NCI-H128 (cell line): Measurements from ENCODE around the gene OSM.
"Not testable (repeated sequence)": the region's sequence is repeated elsewhere in the genome, so short reads cannot be mapped to it uniquely, and the experiment has no call there.

Experiments
- DNase-seq: peaks from one replicate; lab custom pipeline; 2025; ENCODE audit not compliant: unreplicated experiment; lab: John Stamatoyannopoulos, UW

Gene OSM

DNA sequence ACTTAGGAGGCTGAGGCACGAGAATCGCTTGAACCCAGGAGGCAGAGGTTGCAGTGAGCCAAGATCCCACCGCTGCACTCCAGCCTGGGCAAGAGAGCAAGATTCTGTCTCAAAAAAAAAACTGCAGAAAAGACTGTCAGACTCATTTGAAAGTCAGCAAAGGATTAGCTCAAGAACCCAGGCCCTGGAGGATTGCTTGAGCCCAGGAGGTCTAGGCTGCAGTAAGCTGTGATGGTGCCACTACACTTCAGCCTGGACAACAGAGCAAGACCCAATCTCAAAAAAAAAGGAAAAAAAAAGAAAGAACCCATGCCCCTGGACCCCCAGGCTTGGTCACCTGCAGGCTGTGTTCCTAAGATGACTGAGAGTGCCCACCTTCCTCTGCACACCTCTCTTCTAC is 36.3 kb downstream of the OSM start:
- no peak for DNase-seq

DNA sequence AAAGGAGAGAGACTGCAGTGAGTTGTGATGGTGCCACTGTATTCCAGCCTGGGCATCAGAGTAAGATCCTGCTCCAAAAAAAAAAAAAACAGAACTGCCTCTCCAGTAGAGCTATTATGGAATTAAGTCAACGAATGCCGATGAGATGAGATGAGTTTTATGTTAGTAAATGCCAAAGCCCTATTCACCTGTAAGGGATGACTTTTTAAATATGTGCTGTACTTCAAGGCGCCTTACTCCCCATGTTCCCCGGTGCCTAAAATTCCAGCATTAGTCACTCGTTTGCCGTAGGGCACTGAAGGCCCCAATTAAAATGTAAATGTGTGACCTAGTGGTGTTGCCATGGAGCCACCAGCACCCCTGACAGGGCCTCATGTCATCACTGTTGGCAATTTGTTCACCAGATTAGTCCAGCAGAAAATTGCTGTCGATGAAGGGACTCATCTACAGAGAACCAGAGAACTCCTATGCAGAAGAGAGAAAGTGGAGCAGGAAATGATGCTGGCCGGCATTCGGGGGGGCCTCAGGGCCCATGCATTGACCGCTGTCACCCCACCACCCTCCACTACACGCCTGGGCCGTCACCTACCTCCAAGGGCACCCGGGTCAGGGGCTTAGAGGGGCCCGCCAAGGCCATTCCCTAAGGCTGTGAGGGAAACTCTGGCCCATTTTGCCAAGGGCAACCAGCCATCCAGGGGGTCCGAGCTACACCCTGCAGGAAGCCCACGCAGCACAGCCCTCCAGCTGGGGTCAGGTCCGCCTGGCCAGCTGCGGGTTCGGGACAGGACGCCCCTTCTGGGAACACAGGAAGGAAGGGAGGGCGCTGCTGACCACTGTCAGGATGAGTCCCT is 37.9 kb downstream of the OSM start:
- DNase-seq, result no peak

DNA sequence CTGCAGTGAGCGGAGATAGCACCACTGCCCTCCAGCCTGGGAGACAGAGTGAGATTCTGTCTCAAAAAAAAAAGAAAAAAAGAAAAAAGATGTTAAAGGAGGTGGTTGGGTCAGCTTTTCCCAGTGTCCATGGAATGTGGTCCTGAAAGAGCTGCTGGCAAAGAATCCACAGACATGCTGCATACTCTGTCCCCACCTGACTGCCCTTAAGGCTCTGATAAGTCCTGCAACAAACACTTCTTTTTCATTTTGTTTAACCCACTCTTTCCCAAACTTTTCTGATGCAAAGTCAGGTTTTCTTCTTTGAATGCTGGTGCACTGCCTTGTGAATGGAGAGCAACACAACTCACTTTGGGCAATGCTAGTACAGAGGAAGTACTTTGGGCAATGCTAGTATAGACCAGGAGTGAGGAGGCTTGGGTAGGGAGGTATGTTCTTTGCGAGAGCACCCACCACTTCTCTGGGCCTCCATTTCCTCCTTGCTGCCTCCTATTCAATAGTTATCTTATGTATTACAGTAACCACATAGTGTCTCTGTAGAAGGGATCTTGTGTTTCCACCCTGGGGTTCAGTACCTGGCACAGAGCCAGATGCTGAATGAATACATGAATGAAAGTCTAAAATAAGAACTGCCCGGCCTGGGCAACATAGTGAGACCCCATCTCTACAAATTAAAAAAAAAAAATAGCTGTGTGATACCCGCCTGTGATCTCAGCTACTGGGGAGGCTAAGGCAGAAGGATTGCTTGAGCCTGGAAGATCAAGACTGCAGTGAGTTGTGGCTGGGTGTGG is 39.0 kb downstream of the OSM start:
- no peak for DNase-seq

GRCh38 chr22:30226192-30226832 is 40.3 kb downstream of the OSM start:
- DNase-seq, result no peak

- no peak for DNase-seq
Observed at GRCh38 chr22:30225220-30225927, 41.3 kb downstream of the OSM start.

DNA sequence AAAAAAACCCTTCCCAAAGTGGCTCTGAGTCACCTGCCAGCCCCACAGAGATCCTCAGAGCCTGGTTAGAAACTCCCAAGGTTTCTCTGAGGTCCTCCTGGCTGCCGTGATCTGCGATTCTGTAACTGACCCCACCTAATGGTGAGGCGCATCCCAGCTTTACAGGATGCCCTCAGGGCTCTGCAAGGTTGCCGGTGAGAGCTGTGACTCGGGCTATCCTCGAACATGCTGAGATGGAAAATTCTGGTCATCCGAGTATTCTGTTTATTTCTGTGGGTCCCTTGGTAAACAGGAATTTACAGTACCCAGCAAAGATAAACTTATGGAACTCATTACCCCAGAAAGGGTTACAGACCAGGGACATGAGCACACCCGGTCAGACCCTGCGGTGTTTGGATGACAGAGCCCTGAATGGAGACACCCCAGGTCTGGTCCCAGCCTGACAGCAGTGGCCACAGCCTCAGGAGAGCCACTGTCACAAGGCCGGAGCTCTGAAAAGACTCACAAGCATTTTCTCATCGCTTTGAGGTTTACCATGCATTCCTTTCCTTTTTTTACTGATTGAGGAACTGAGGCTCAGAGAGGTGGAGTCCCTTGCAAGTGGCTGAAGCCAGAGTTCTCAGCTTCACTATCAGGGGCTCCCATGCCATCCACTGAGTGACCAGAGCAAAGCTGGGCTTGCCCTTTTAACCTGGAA is 42.3 kb downstream of the OSM start:
- no peak for DNase-seq

DNA sequence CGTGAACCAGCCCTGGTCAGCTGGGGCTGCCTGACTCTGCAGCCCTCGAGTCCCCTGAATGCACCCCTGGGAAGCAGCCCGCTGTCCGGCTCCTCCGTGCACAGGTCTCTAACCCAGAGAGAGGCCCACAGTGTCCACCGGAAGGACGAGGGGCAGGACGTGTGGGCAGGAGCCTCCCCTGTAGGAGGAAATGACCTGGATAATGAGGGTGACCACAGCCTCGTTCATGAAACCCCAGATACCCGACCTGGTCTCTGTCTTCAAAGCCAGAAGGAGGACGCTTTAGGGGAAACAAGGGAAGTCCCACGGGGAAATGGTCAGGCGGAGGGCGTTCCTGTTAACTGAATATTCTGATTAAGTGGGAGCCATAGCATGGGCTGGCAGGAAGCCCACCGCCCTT is 43.3 kb downstream of the OSM start:
- no peak for DNase-seq

DNA sequence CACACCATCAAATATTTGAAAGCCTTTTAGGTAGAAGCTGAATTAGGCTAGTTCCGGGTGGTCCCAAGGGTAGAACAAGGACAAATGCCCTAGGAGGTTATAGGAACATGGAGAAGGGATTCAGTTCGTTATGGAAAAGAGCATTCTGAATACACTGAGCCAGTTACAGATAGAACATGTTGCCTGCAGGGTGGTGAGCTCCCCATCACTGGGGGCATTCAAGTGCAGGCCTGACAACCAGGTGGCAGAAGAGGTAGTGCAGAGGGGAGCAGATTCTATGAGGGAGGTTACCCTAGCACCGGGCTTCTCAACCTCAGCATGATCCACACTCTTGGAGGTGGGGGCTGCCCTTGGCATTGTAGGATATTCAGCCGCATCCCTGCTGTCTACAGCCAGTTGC is 44.3 kb downstream of the OSM start:
- no peak for DNase-seq

- no peak for DNase-seq
Observed at GRCh38 chr22:30221121-30221992, 45.3 kb downstream of the OSM start.

DNA sequence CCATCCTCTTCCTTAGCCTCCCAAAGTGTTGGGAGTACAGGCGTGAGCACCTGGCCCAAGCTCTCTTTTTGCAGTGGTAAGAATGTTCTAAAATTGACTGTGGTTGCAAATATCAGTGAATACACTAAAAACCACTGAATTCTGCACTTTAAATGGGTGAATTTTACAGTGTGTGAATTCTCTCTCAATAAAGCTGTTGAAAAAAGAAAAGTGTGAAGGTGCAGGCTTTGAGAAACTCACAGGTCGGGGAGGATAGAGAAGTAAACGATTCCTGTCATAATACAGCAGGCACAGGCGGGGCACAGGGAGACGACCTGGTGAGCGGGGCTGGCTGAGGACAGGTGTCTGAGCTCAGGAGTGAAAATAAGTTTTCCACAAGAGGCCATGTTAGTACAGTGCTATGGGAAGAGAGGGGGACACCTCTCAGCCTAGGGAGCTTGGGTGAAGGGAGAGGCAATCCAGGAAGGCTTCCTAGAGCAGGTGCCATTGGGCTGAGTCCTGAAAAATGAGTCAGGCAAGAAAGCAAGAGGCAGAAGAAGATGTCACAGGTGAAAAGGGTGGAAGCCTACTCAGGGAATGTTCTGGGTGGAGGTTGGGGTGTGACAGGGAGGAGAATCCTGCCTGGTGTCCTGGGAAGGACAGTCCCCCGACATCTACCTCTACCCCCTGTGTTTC is 46.2 kb downstream of the OSM start:
- DNase-seq, result no peak

- DNase-seq, result no peak
Observed at GRCh38 chr22:30219668-30220278, 46.9 kb downstream of the OSM start.

DNA sequence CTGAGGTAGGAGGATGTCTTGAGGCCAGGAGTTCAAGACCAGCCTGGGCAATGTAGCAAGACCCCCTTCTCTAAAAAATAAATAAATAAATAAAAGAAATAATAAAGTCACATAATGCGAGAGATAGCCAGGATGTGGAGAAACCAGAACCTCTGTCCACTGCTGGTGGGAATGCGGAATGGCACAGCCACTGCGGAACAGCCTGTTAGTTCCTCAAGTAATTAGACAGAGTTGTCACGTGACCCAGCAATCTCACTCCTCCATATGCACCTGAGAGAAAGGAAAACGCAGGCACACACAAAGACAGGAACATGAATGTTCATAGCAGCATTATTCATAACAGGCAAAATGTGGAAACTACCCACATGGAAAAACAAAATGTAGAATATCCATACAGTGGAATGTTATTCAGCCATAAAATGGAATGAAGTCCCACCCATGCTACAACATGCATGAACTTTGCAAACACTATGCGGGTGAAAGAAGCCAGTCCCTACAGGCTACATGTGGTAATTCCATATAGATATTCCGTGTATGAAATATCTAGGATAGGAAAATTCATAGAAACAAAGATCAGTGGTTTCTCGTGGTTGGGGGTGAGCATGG is 47.5 kb downstream of the OSM start:
- no peak for DNase-seq

DNA sequence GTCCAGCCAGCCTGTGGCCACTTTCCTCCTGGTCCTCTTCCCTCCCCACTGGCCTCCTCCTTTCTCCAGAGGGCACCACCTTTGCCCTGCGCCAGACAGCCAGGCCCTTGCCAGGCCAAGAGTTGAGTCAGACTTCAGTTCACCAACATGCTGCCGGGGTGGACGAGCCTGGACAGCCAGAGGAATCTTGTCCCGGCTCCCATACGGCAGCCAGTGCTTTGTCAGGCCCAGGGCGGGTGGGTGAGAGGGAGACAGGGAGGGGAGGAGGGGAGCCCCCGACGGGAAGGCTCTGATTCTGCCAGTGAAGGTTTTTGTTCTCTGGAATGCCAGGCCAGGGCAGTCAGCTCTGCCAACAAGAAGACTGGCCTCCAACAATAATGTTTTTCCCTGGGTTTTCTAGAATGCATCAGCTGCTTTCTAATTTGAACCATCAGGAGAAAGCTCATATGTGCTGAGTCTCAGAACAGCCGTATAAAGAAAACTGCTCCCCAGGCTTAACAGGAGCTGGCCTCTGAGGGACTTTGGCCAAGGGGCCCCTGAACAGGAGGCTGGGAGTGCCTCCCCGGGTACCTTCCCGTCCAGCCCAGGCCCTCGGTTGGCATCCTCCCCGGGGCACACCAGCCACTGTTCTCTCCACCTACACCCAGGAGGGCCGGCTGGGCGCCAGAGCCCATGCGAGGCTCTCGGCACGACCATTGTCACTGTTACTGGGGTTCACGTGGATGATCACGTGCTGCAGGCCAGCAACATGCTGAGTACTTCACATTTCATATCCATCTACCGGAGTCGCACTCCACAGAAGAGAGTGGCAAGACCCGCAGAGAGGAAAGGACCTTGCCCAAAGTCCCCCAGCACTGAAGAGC is 48.7 kb downstream of the OSM start:
- DNase-seq, result no peak

- DNase-seq, result no peak
Observed at GRCh38 chr22:30216710-30217109, 49.9 kb downstream of the OSM start.

DNA sequence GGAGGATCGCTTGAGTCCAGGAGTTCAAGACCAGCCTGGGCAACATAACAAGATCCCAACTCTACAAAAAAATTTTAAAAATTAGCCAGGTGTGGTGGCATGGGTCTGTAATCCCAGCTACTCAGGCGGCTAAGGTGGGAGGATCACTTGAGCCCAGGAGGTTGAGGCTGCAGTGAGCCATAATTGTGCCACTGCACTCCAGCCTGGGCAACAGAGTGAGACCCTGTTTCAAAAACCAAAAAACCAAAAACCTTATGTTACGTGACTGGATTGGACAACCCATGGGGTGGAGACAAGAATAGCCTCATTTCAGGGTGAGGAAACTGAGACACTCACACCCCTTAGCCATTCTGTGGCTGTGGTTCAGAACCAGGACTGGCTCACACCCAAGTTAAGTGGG is 50.4 kb downstream of the OSM start:
- not testable (repeated sequence) for DNase-seq

DNA sequence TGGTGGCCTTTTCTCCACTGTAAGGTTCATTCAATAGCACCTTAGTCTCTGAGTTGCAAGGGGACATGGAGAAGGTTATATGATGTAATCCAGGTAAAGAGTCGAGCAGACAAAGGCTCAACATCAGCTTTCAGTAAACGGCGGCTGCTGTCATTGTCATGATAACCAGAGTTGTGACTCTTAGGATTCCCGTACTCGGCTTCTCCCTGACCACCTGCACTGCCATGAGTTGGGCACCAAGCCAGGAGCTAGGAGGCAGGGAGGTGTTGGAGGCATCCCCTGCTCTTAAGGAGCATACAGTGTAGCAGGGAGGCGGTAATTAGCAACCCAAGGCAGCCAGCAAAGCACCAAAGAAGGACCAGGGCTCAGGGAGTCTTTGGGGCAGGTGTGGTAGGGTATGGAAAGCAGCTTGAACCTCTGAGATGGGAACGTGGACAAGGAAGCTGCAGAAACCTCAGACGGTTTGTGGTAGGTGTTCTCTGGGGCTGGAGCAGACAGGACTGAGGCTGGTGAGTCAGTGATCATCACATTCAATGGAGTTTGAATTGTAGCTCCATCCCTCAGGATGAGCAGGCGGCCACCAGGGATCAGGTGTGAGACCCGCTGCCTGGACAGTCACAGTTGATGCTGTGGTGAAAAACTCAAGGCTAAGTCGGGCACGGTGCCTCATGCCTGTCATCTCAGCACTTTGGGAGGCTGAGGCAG is 51.8 kb downstream of the OSM start:
- no peak for DNase-seq

GRCh38 chr22:30212996-30213441 is 53.6 kb downstream of the OSM start:
- no peak for DNase-seq
